Vagina (tissue), 2 donors: ENCODE measurements around the gene ZIC5.

Experiments used
- CTCF ChIP-seq, 3 experiments: fragments of 450-650 bp in 2 of 3; fragments of 200-600 bp in 1 of 3; sonication (generic) in 1 of 3; IDR thresholded peaks; one replicate each; pipeline ENCODE4 v1.5.1; 2017 to 2019; ENCODE audit warnings: antibody characterized with exemption in 3 of 3, mild to moderate bottlenecking in 2 of 3, moderate library complexity in 2 of 3
- POLR2A ChIP-seq, 2 donors: fragments of 450-650 bp; IDR thresholded peaks; one replicate each; pipeline ENCODE4 v1.6.1; 2017; ENCODE audit warnings: antibody characterized with exemption in 2 of 2, mild to moderate bottlenecking in 2 of 2, moderate library complexity in 2 of 2
- POLR2AphosphoS5 ChIP-seq, 2 donors: sonication (generic); formaldehyde crosslinking; IDR thresholded peaks; one replicate each; pipeline ENCODE4 v1.9.0; 2017; ENCODE audit warnings: antibody characterized with exemption in 2 of 2, mild to moderate bottlenecking in 2 of 2, low read depth in 1 of 2; ENCODE audit not compliant: insufficient read depth in 1 of 2

- TF ChIP-seq POLR2A (IDR thresholded peaks at IDR 0.05) (no peak), CTCF (IDR thresholded peaks at IDR 0.05) (no peak), POLR2AphosphoS5 (IDR thresholded peaks at IDR 0.05; ENCODE audit: insufficient read depth in 1 of 2, low read depth in 1 of 2) (no peak)
Measured at GRCh38 chr13:99973163-99973807, 1.7 kb upstream of the ZIC5 start.
